Adrenal gland (tissue), 12 donors: ENCODE measurements around the gene ITCH. TPM values are rescaled to one million over a fixed set of nuclear protein-coding genes. Genes with fewer than 3 reads are reported as not detected.

ENCODE experiments used
- DNase-seq, 7 donors: peaks; one replicate each; pipeline ENCODE4 v3.0.0-alpha.2; 2019 to 2020
- H3K27ac ChIP-seq, 5 donors: fragments of 200-600 bp; sonication (generic) in 4 of 5; 1 replicate in 3 of 5; 2 replicates in 2 of 5; pipeline versions ENCODE4 v1.5.1 to v1.8.0; 2016 to 2020; ENCODE audit warnings: mild to moderate bottlenecking in 1 of 5
- H3K27me3 ChIP-seq: fragments of 200-600 bp; 2 replicates; pipeline ENCODE4 v1.8.0; 2021
- H3K36me3 ChIP-seq, 2 donors: fragments of 200-600 bp; replicated peaks in 1 of 2; 1 replicate in 1 of 2; 2 replicates in 1 of 2; pipeline versions ENCODE4 v1.5.1 to v1.8.0; 2018 to 2022
- H3K4me1 ChIP-seq, 2 donors: fragments of 200-600 bp; replicated peaks in 1 of 2; 1 replicate in 1 of 2; 2 replicates in 1 of 2; pipeline versions ENCODE4 v1.5.1 to v1.8.0; 2018 to 2021
- H3K4me3 ChIP-seq, 4 donors: fragments of 200-600 bp; sonication (generic) in 3 of 4; one replicate each; pipeline ENCODE4 v1.5.1; 2016 to 2018
- H3K9me3 ChIP-seq, 3 donors: fragments of 200-600 bp; sonication (generic) in 1 of 3; replicated peaks in 1 of 3; 1 replicate in 2 of 3; 2 replicates in 1 of 3; pipeline versions ENCODE4 v1.5.1 to v1.8.0; 2016 to 2021
- CTCF ChIP-seq, 6 experiments: fragments of 450-650 bp in 4 of 6; fragments of 200-600 bp in 2 of 6; sonication (generic) in 1 of 6; IDR thresholded peaks; 1 replicate in 5 of 6; 2 replicates in 1 of 6; pipeline versions ENCODE4 v1.5.1 to v1.8.0; 2016 to 2021; ENCODE audit warnings: antibody characterized with exemption in 6 of 6, mild to moderate bottlenecking in 2 of 6, moderate library complexity in 1 of 6
- POLR2A ChIP-seq, 2 donors: fragments of 450-650 bp; IDR thresholded peaks; one replicate each; pipeline ENCODE4 v1.6.1; 2017; ENCODE audit warnings: antibody characterized with exemption in 2 of 2, mild to moderate bottlenecking in 2 of 2, moderate library complexity in 1 of 2
- WGBS, 4 donors: extraction: QIAGEN DNeasy Blood & Tissue Kit in 2 of 4; methylation state at CpG; one replicate each; pipeline versions ENCODE4 v1.1.5 to v1.1.7; 2013 to 2017; 5-methylcytosine and 5-hydroxymethylcytosine counted together
- intact Hi-C, 2 donors: fragments of 100-400 bp; cut with DNase I; formaldehyde crosslinking; loops; one replicate each; pipeline versions ENCODE4 v1.14.1 to v1.15.0; 2022 to 2023
- polyA plus RNA-seq, 3 donors: library from polyadenylated mRNA; stranded (reverse); fragments of 200-250 nt in 2 of 3; fragments of 350-450 nt in 1 of 3; fragmentation: Illumina TruSeq in 1 of 3; extraction: RNeasy Lipid Tissue Mini Kit (QIAGEN cat#74804) in 1 of 3; gene quantifications; one replicate each; pipeline ENCODE4 v1.2.3, GENCODE V29; 2013 to 2014
- total RNA-seq, 9 donors: library from RNA; depleted of rRNA in 4 of 9; stranded (reverse); fragments of >200 nt in 4 of 9; fragments of 120-200 nt in 1 of 9; fragmentation: NEBNext Ultra II Directional in 1 of 9; extraction: Animal tissue kit (Norgen Biotek cat#: 25700) in 1 of 9; gene quantifications; one replicate each; pipeline versions ENCODE4 v1.1.0 to v1.2.4, GENCODE V29; 2013 to 2023
- donor health status: healthy with polysubstance abuse.
- donor health status: Bipolar disorder and iron deficiency.
- donor health status: DM: yes; HTN: yes; CAD: no.
- donor health status: DM: no; HTN: no; CAD: no.
- donor health status: DM: no; HTN: no; CAD: no.
- donor health status: DM: yes; HTN: yes; CAD: no.

ITCH gene
- total and polyA plus RNA-seq, 12 donors, result 5.8 to 67.6 (median 52.7) TPM

- no peaks in the 10 kb centered on the region for H3K27me3 ChIP-seq
- intact Hi-C loops, result no loop called here
- no peaks in the 10 kb centered on the region for H3K9me3 ChIP-seq
- TF ChIP-seq POLR2A (IDR thresholded peaks at IDR 0.05), result no peak
- no peak for TF ChIP-seq CTCF (IDR thresholded peaks at IDR 0.05)
- H3K4me1 ChIP-seq, result no peaks in the 10 kb centered on the region
- 88 to 91% (median 89%) methylated on average over 8 of the region's 8 CpGs for WGBS, 4 donors
- H3K27ac ChIP-seq, result no peak overlapping the region
- DNase-seq, result no peak
- H3K36me3 ChIP-seq, result peaks cover 0 to 58% of the 10 kb centered on the region in 2 donors
- H3K4me3 ChIP-seq, result no peak overlapping the region
Measured at GRCh38 chr20:34539756-34540155, 176.7 kb downstream of the ITCH start.

- no peaks in the 10 kb centered on the region for H3K9me3 ChIP-seq
- peaks cover 0 to 48% of the 10 kb centered on the region in 2 donors for H3K36me3 ChIP-seq
- H3K27ac ChIP-seq, result no peak overlapping the region
- H3K4me3 ChIP-seq, result no peak overlapping the region
- WGBS, 4 donors, result 77 to 85% (median 82%) methylated on average over 15 of the region's 15 CpGs
- intact Hi-C loops, result no loop called here
- no peak for DNase-seq
- no peaks in the 10 kb centered on the region for H3K27me3 ChIP-seq
- H3K4me1 ChIP-seq, result no peaks in the 10 kb centered on the region
- TF ChIP-seq POLR2A (IDR thresholded peaks at IDR 0.05), result no peak
- no peak for TF ChIP-seq CTCF (IDR thresholded peaks at IDR 0.05)
Measured at GRCh38 chr20:34540596-34541263, 177.7 kb downstream of the ITCH start.

GRCh38 chr20:34541264-34541901, 178.3 kb downstream of the ITCH start:
- TF ChIP-seq POLR2A (IDR thresholded peaks at IDR 0.05) (no peak), CTCF (IDR thresholded peaks at IDR 0.05) (no peak)
- Histone ChIP-seq H3K27ac (no peak overlapping the region), H3K27me3 (no peaks in the 10 kb centered on the region), H3K4me1 (no peaks in the 10 kb centered on the region), H3K4me3 (no peak overlapping the region), H3K9me3 (no peaks in the 10 kb centered on the region), H3K36me3 (peaks cover 0 to 42% of the 10 kb centered on the region in 2 donors)
- 83 to 89% (median 87%) methylated on average over 13 of the region's 13 CpGs for WGBS, 4 donors
- intact Hi-C loops, result no loop called here
- DNase-seq, result no peak

- Histone ChIP-seq H3K4me3 (no peak overlapping the region), H3K27me3 (no peaks in the 10 kb centered on the region), H3K9me3 (no peaks in the 10 kb centered on the region), H3K27ac (no peak overlapping the region), H3K4me1 (no peaks in the 10 kb centered on the region), H3K36me3 (peaks cover 0 to 36% of the 10 kb centered on the region in 2 donors)
- 79 to 88% (median 86%) methylated on average over 15 to 16 of the region's 16 CpGs for WGBS, 4 donors
- intact Hi-C loops, result no loop called here
- TF ChIP-seq POLR2A (IDR thresholded peaks at IDR 0.05) (no peak), CTCF (IDR thresholded peaks at IDR 0.05) (no peak)
- no peak for DNase-seq
Measured at GRCh38 chr20:34541917-34542316, 178.8 kb downstream of the ITCH start.
